Ascending aorta (tissue), 2 donors: Measurements from ENCODE around the gene NUP214. TPM values are rescaled to one million over a fixed set of nuclear protein-coding genes. Genes with fewer than 3 reads are reported as not detected.

ENCODE experiments used
- DNase-seq, 2 donors: peaks; one replicate each; pipeline ENCODE4 v3.0.0-alpha.2; 2019; ENCODE audit warnings: low spot score in 2 of 2
- H3K27ac ChIP-seq, 2 donors: fragments of 200-600 bp; sonication (generic); one replicate each; pipeline ENCODE4 v1.5.1; 2016 to 2017; ENCODE audit warnings: mild to moderate bottlenecking in 1 of 2
- H3K27me3 ChIP-seq: fragments of 200-600 bp; sonication (generic); one replicate; pipeline ENCODE4 v1.5.1; 2017
- H3K36me3 ChIP-seq, 2 donors: fragments of 200-600 bp; sonication (generic); one replicate each; pipeline ENCODE4 v1.5.1; 2016
- H3K4me1 ChIP-seq, 2 donors: fragments of 200-600 bp; sonication (generic); one replicate each; pipeline ENCODE4 v1.5.1; 2016 to 2017; ENCODE audit warnings: mild to moderate bottlenecking in 1 of 2
- H3K4me3 ChIP-seq, 2 donors: fragments of 200-600 bp; sonication (generic); one replicate each; pipeline ENCODE4 v1.5.1; 2016 to 2017; ENCODE audit warnings: mild to moderate bottlenecking in 1 of 2
- H3K9me3 ChIP-seq, 2 donors: fragments of 200-600 bp; sonication (generic); one replicate each; pipeline ENCODE4 v1.5.1; 2016
- intact Hi-C: fragments of 100-400 bp; cut with DNase I; formaldehyde crosslinking; loops from one replicate; pipeline ENCODE4 v1.15.1; 2023
- total RNA-seq: library from RNA; depleted of rRNA; stranded (reverse); fragments of >200 nt; gene quantifications from one replicate; pipeline ENCODE4 v1.1.0, GENCODE V29; 2016
- TF ChIP-seq, protein P1 (sequence below), 3 experiments: fragments of 200-600 bp in 2 of 3; fragments of 450-650 bp in 1 of 3; sonication (generic) in 2 of 3; IDR thresholded peaks; one replicate each; pipeline ENCODE4 v1.5.1; 2016 to 2019; ENCODE audit warnings: antibody characterized with exemption in 3 of 3, mild to moderate bottlenecking in 1 of 3, moderate library complexity in 1 of 3

NUP214 gene
- total RNA-seq, 1 donor from 2014 or later: 234 TPM

- Histone ChIP-seq H3K27ac (no peak overlapping the region), H3K4me3 (no peak overlapping the region), H3K9me3 (no peaks in the 10 kb centered on the region), H3K4me1 (no peaks in the 10 kb centered on the region), H3K27me3 (no peaks in the 10 kb centered on the region), H3K36me3 (peaks cover 52 to 67% of the 10 kb centered on the region in 2 donors)
- DNase-seq: no peak
- TF ChIP-seq, protein P1, sequence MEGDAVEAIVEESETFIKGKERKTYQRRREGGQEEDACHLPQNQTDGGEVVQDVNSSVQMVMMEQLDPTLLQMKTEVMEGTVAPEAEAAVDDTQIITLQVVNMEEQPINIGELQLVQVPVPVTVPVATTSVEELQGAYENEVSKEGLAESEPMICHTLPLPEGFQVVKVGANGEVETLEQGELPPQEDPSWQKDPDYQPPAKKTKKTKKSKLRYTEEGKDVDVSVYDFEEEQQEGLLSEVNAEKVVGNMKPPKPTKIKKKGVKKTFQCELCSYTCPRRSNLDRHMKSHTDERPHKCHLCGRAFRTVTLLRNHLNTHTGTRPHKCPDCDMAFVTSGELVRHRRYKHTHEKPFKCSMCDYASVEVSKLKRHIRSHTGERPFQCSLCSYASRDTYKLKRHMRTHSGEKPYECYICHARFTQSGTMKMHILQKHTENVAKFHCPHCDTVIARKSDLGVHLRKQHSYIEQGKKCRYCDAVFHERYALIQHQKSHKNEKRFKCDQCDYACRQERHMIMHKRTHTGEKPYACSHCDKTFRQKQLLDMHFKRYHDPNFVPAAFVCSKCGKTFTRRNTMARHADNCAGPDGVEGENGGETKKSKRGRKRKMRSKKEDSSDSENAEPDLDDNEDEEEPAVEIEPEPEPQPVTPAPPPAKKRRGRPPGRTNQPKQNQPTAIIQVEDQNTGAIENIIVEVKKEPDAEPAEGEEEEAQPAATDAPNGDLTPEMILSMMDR (IDR thresholded peaks at IDR 0.05): no peak
- intact Hi-C loops: no loop called here
These were observed 69.4 kb downstream of the NUP214 start for GRCh38 chr9:131194762-131195161.

GRCh38 chr9:131197160-131197911 lies 72.0 kb downstream of the NUP214 start:
- no peaks in the 10 kb centered on the region for H3K27me3 ChIP-seq
- H3K36me3 ChIP-seq: peaks cover 50 to 71% of the 10 kb centered on the region in 2 donors
- H3K9me3 ChIP-seq: no peaks in the 10 kb centered on the region
- H3K4me3 ChIP-seq: no peak overlapping the region
- no peak overlapping the region for H3K27ac ChIP-seq
- TF ChIP-seq, protein P1 (IDR thresholded peaks at IDR 0.05): no peak
- no peaks in the 10 kb centered on the region for H3K4me1 ChIP-seq
- intact Hi-C loops: no loop called here
- DNase-seq: no peak

GRCh38 chr9:131198041-131198715 lies 72.8 kb downstream of the NUP214 start:
- H3K27ac ChIP-seq: no peak overlapping the region
- H3K4me3 ChIP-seq: no peak overlapping the region
- H3K36me3 ChIP-seq: peaks cover 57 to 80% of the 10 kb centered on the region in 2 donors
- H3K9me3 ChIP-seq: no peaks in the 10 kb centered on the region
- no peaks in the 10 kb centered on the region for H3K4me1 ChIP-seq
- intact Hi-C loops: no loop called here
- H3K27me3 ChIP-seq: no peaks in the 10 kb centered on the region
- TF ChIP-seq, protein P1 (IDR thresholded peaks at IDR 0.05): no peak
- no peak for DNase-seq

GRCh38 chr9:131201856-131202255 lies 76.5 kb downstream of the NUP214 start:
- Histone ChIP-seq H3K4me3 (no peak overlapping the region), H3K4me1 (no peaks in the 10 kb centered on the region), H3K36me3 (peaks cover 62 to 88% of the 10 kb centered on the region in 2 donors), H3K27ac (no peak overlapping the region), H3K9me3 (no peaks in the 10 kb centered on the region), H3K27me3 (no peaks in the 10 kb centered on the region)
- intact Hi-C loops: no loop called here
- DNase-seq: no peak
- TF ChIP-seq, protein P1 (IDR thresholded peaks at IDR 0.05): no peak

- DNase-seq: no peak
- H3K27ac ChIP-seq: no peak overlapping the region
- H3K4me3 ChIP-seq: no peak overlapping the region
- no peaks in the 10 kb centered on the region for H3K9me3 ChIP-seq
- no peaks in the 10 kb centered on the region for H3K27me3 ChIP-seq
- intact Hi-C loops: no loop called here
- H3K36me3 ChIP-seq: peaks cover 52 to 83% of the 10 kb centered on the region in 2 donors
- no peaks in the 10 kb centered on the region for H3K4me1 ChIP-seq
- TF ChIP-seq, protein P1 (IDR thresholded peaks at IDR 0.05): no peak
These were observed 78.2 kb downstream of the NUP214 start for GRCh38 chr9:131203431-131204218.
